ENCODE results near the gene PPP6R2. TPM values are rescaled to one million over a fixed set of nuclear protein-coding genes. Genes with fewer than 3 reads are reported as not detected.

Gene PPP6R2, protein sequence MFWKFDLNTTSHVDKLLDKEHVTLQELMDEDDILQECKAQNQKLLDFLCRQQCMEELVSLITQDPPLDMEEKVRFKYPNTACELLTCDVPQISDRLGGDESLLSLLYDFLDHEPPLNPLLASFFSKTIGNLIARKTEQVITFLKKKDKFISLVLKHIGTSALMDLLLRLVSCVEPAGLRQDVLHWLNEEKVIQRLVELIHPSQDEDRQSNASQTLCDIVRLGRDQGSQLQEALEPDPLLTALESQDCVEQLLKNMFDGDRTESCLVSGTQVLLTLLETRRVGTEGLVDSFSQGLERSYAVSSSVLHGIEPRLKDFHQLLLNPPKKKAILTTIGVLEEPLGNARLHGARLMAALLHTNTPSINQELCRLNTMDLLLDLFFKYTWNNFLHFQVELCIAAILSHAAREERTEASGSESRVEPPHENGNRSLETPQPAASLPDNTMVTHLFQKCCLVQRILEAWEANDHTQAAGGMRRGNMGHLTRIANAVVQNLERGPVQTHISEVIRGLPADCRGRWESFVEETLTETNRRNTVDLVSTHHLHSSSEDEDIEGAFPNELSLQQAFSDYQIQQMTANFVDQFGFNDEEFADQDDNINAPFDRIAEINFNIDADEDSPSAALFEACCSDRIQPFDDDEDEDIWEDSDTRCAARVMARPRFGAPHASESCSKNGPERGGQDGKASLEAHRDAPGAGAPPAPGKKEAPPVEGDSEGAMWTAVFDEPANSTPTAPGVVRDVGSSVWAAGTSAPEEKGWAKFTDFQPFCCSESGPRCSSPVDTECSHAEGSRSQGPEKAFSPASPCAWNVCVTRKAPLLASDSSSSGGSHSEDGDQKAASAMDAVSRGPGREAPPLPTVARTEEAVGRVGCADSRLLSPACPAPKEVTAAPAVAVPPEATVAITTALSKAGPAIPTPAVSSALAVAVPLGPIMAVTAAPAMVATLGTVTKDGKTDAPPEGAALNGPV
- 10 to 100 TPM; 62.1 to 63.7 TPM for total RNA-seq
- total RNA-seq: 108 to 150 reads per million in 2 donors

GRCh38 chr22:50342651-50343540, at the start of gene PPP6R2:
PPP6R2 (plus strand) TSS chr22:50343327; CDS start chr22:50393909, 50,582 bp downstream.
- Mint-ChIP-seq H3K36me3 (ENCODE audit: low read depth) (no peaks in the 10 kb centered on the region), H3K4me3 (peak within 1 kb of the TSS; percentile 82), H3K4me1 (peaks cover 2% of the 10 kb centered on the region), H3K27ac (peak within 1 kb of the TSS; percentile 78), H3K27me3 (no peaks in the 10 kb centered on the region)
- ATAC-seq (peak; percentile 85), DNase-seq (peak; percentile 89 to 94 (median 90))
- no peaks in the 10 kb centered on the region for H3K9me3 ChIP-seq (ENCODE audit: control insufficient read depth, low read length, poor library complexity, severe bottlenecking)

- ATAC-seq: no peak
- Mint-ChIP-seq H3K4me1 (peaks cover 4% of the 10 kb centered on the region), H3K4me3 (no peak overlapping the region), H3K27me3 (peaks cover 39% of the 10 kb centered on the region), H3K27ac (no peak overlapping the region), H3K36me3 (ENCODE audit: low read depth) (peaks cover 2% of the 10 kb centered on the region)
- DNase-seq: no peak
- H3K9me3 ChIP-seq (ENCODE audit: control insufficient read depth, low read length, poor library complexity, severe bottlenecking): no peaks in the 10 kb centered on the region
Measured at GRCh38 chr22:50293441-50294318, 49.4 kb upstream of the PPP6R2 start.

DNA sequence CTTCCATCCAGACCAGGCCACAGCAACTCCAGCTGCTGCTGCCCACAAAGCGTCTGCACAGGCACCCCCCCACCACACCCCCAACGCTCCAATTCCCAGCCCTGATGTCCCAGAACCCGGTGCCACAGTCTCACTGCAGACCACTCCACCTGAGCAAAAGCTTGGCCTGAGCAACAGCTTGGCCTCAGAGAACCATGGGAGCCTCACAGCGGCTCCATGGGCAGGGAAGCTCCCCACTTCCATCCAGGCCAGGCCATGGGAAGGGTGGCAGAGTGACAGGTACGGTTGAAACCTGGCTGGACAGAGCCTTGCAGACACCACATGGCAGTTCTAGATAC, 48.8 kb upstream of the PPP6R2 start:
- no peak overlapping the region for H3K27ac Mint-ChIP-seq
- no peak overlapping the region for H3K4me3 Mint-ChIP-seq
- H3K4me1 Mint-ChIP-seq: peaks cover 4% of the 10 kb centered on the region
- no peaks in the 10 kb centered on the region for H3K9me3 ChIP-seq (ENCODE audit: control insufficient read depth, low read length, poor library complexity, severe bottlenecking)
- H3K36me3 Mint-ChIP-seq (ENCODE audit: low read depth): peaks cover 2% of the 10 kb centered on the region
- ATAC-seq (no peak), DNase-seq (no peak)
- H3K27me3 Mint-ChIP-seq: peaks cover 40% of the 10 kb centered on the region

DNA sequence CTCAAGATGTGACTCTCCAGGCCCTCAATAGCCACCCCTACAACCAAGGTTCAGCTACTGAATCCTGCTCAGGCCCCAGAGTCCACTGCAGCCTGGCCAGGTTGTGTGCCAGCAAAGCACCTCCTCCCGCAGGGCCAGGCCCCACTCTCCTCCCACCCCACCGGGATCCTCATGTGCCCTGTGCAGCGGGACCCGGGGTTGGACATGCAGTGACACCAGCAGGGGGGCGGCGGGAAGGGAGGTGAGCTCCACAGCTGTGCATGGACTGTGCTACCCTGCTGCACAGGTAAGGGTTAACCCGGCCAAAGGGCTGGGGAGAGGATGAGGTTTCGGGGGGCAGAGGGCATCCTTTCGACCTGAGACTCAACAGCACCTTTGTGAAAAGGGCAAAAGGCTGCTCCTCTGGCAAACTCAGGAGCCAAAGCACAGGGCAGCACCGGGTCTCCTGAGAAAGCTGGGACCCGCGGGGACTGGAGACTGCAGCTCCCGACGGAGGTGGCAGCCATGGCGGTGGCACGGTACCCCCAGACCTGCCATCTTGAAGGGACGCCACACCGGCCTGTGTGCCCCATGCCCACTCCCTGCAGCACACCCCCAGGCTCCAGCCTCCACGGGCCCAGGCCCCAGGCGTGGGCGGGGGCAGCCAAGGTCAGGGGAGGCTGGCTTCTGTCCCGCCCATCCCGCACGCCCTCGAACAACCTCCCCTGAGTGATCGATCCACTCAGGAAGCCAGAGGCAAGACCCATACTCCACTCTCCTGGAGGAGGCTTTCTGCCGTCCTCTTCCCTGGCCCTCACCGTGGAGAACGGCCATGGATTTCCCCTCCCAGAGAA, 46.3 kb upstream of the PPP6R2 start:
- H3K4me1 Mint-ChIP-seq: peaks cover 4% of the 10 kb centered on the region
- DNase-seq: no peak
- no peaks in the 10 kb centered on the region for H3K9me3 ChIP-seq (ENCODE audit: control insufficient read depth, low read length, poor library complexity, severe bottlenecking)
- no peak overlapping the region for H3K4me3 Mint-ChIP-seq
- H3K27ac Mint-ChIP-seq: no peak overlapping the region
- no peak for ATAC-seq
- H3K36me3 Mint-ChIP-seq (ENCODE audit: low read depth): peaks cover 2% of the 10 kb centered on the region
- H3K27me3 Mint-ChIP-seq: peaks cover 31% of the 10 kb centered on the region

- no peaks in the 10 kb centered on the region for H3K9me3 ChIP-seq (ENCODE audit: control insufficient read depth, low read length, poor library complexity, severe bottlenecking)
- H3K27me3 Mint-ChIP-seq: peaks cover 23% of the 10 kb centered on the region
- ATAC-seq (no peak), DNase-seq (no peak)
- no peak overlapping the region for H3K27ac Mint-ChIP-seq
- peaks cover 1% of the 10 kb centered on the region for H3K4me1 Mint-ChIP-seq
- no peak overlapping the region for H3K4me3 Mint-ChIP-seq
- H3K36me3 Mint-ChIP-seq (ENCODE audit: low read depth): peaks cover under 1% of the 10 kb centered on the region
Measured at GRCh38 chr22:50297510-50298265, 45.4 kb upstream of the PPP6R2 start.

DNA sequence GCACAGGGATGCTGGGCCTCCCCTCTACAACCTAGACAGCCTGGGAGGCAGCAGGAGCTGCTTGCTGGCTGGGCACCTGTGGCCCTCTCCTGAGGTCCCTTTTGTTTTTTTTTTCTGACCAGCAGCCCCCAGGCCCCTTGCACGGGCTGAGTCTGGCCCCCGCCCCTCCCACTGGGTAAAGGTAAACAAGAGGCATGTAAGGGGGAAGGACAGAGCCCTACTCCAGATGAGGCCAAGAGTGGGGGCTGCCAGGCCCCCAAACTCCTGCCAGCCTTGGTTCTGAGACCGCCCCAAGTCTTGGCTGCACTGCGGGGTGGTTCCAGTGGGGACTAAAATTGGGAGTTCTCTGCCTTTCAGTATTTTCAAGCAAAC, 44.9 kb upstream of the PPP6R2 start:
- Mint-ChIP-seq H3K36me3 (ENCODE audit: low read depth) (no peaks in the 10 kb centered on the region), H3K27ac (no peak overlapping the region), H3K4me1 (no peaks in the 10 kb centered on the region), H3K27me3 (peaks cover 19% of the 10 kb centered on the region), H3K4me3 (no peak overlapping the region)
- ATAC-seq: no peak
- H3K9me3 ChIP-seq (ENCODE audit: control insufficient read depth, low read length, poor library complexity, severe bottlenecking): no peaks in the 10 kb centered on the region
- no peak for DNase-seq

DNA sequence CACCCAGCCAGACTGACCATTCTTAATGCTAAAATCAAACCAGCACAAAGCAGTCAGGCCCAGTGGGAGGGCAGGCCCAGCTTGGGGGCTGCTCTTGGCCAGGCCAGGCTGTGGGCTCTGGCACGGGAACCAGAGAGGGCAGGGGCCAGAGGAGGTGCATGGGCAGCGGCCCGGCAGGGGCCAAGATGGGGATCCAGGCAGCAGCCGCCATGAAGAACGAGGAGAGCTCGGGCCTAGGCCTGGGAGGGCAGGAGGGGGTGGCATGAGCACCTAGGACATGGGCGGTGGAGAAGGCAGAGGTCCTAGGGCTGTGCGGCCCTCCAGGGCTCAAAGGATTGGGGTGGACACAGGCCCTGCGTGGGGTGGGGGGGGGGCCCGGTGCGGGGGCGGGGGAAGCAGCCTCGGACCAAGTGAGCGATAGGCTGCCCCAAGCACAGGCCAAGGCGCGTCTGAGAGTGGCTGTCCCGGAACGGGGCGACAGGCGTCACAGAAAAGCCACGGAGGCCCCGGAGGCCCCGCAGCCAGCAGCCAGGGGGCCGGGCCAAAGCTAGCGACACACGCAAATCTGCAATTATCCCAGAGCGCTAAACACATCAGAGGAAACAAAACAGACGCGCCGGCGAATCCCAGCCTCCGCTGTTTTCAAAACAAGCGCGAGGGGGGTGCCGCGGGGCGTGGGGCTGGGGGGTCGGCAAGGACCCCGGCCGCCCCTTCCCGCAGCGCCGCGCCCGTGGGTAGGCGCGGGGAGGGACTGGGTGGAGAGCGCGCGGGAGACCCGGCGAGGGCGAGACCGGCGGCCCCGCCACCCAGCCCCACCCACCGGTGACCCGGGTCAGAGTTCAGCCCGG, 44.0 kb upstream of the PPP6R2 start:
- H3K4me1 Mint-ChIP-seq: no peaks in the 10 kb centered on the region
- no peak for DNase-seq
- no peak overlapping the region for H3K27ac Mint-ChIP-seq
- H3K27me3 Mint-ChIP-seq: peaks cover 21% of the 10 kb centered on the region
- ATAC-seq: peak; percentile 25
- no peaks in the 10 kb centered on the region for H3K9me3 ChIP-seq (ENCODE audit: control insufficient read depth, low read length, poor library complexity, severe bottlenecking)
- H3K4me3 Mint-ChIP-seq: peak overlapping the region; percentile 68
- no peaks in the 10 kb centered on the region for H3K36me3 Mint-ChIP-seq (ENCODE audit: low read depth)

GRCh38 chr22:50299785-50300619, 43.1 kb upstream of the PPP6R2 start:
- no peaks in the 10 kb centered on the region for H3K9me3 ChIP-seq (ENCODE audit: control insufficient read depth, low read length, poor library complexity, severe bottlenecking)
- Mint-ChIP-seq H3K36me3 (ENCODE audit: low read depth) (no peaks in the 10 kb centered on the region), H3K4me3 (no peak overlapping the region), H3K27me3 (peaks cover 24% of the 10 kb centered on the region), H3K27ac (no peak overlapping the region), H3K4me1 (no peaks in the 10 kb centered on the region)
- DNase-seq (no peak), ATAC-seq (no peak)

GRCh38 chr22:50300620-50301257, 42.4 kb upstream of the PPP6R2 start:
- Mint-ChIP-seq H3K27me3 (peaks cover 20% of the 10 kb centered on the region), H3K4me3 (peak overlapping the region; percentile 49), H3K36me3 (ENCODE audit: low read depth) (no peaks in the 10 kb centered on the region), H3K27ac (no peak overlapping the region), H3K4me1 (no peaks in the 10 kb centered on the region)
- ATAC-seq (no peak), DNase-seq (no peak)
- H3K9me3 ChIP-seq (ENCODE audit: control insufficient read depth, low read length, poor library complexity, severe bottlenecking): no peaks in the 10 kb centered on the region

All from T-helper 17 cell (primary cell).